Gastroesophageal sphincter (tissue), 4 donors: ENCODE results near the gene PSMA5. TPM values are rescaled to one million over a fixed set of nuclear protein-coding genes. Genes with fewer than 3 reads are reported as not detected.
"Not testable (repeated sequence)": the region's sequence is repeated elsewhere in the genome, so short reads cannot be mapped to it uniquely, and the experiment has no call there.

Source experiments
- ATAC-seq: fragments of 150-250 bp; one replicate; pipeline ENCODE4 v1.9.1; 2016; ENCODE audit warnings: mild to moderate bottlenecking, moderate library complexity
- H3K27ac ChIP-seq, 4 donors: fragments of 200-600 bp; sonication (generic) in 3 of 4; 1 replicate in 3 of 4; 2 replicates in 1 of 4; pipeline ENCODE4 v1.5.1; 2016 to 2019
- H3K27me3 ChIP-seq: fragments of 200-600 bp; sonication (generic); one replicate; pipeline ENCODE4 v1.5.1; 2019
- H3K36me3 ChIP-seq, 2 donors: fragments of 200-600 bp; sonication (generic); one replicate each; pipeline ENCODE4 v1.5.1; 2019; ENCODE audit warnings: control low read depth in 1 of 2
- H3K4me1 ChIP-seq, 3 donors: fragments of 200-600 bp; sonication (generic); 1 replicate in 2 of 3; 2 replicates in 1 of 3; pipeline ENCODE4 v1.5.1; 2016 to 2019; ENCODE audit warnings: control low read depth in 2 of 3
- H3K4me3 ChIP-seq, 2 donors: fragments of 200-600 bp; sonication (generic); one replicate each; pipeline ENCODE4 v1.5.1; 2019; ENCODE audit warnings: mild to moderate bottlenecking in 1 of 2, moderate library complexity in 1 of 2
- H3K9me3 ChIP-seq, 3 donors: fragments of 200-600 bp; sonication (generic); one replicate each; pipeline ENCODE4 v1.5.1; 2017 to 2019; ENCODE audit warnings: control low read depth in 2 of 3
- EP300 ChIP-seq: sonication (generic); formaldehyde crosslinking; IDR thresholded peaks from one replicate; pipeline ENCODE4 v1.6.1; 2017; ENCODE audit warnings: antibody characterized with exemption, mild to moderate bottlenecking
- POLR2A ChIP-seq, 2 donors: fragments of 450-650 bp; IDR thresholded peaks; one replicate each; pipeline ENCODE4 v1.6.1; 2017; ENCODE audit warnings: antibody characterized with exemption in 2 of 2, mild to moderate bottlenecking in 2 of 2, moderate library complexity in 1 of 2
- POLR2AphosphoS5 ChIP-seq: sonication (generic); formaldehyde crosslinking; IDR thresholded peaks from one replicate; pipeline ENCODE4 v1.6.1; 2017; ENCODE audit warnings: antibody characterized with exemption
- WGBS, 2 donors: methylation state at CpG; one replicate each; pipeline ENCODE4 v1.1.5; 2018; ENCODE audit warnings: low coverage in 1 of 2; 5-methylcytosine and 5-hydroxymethylcytosine counted together
- total RNA-seq, 4 donors: library from RNA; depleted of rRNA; stranded (reverse); fragments of >200 nt; gene quantifications; one replicate each; pipeline ENCODE4 v1.1.0, GENCODE V29; 2016
- TF ChIP-seq, protein P1 (sequence below), 4 experiments: fragments of 200-600 bp in 2 of 4; fragments of 450-650 bp in 2 of 4; sonication (generic) in 1 of 4; IDR thresholded peaks; one replicate each; pipeline ENCODE4 v1.5.1; 2017 to 2019; ENCODE audit warnings: antibody characterized with exemption in 4 of 4, mild to moderate bottlenecking in 2 of 4, moderate library complexity in 2 of 4

The PSMA5 gene
- 10 to 100 TPM; 28.2 to 61.5 (median 30.4) TPM for total RNA-seq

DNA sequence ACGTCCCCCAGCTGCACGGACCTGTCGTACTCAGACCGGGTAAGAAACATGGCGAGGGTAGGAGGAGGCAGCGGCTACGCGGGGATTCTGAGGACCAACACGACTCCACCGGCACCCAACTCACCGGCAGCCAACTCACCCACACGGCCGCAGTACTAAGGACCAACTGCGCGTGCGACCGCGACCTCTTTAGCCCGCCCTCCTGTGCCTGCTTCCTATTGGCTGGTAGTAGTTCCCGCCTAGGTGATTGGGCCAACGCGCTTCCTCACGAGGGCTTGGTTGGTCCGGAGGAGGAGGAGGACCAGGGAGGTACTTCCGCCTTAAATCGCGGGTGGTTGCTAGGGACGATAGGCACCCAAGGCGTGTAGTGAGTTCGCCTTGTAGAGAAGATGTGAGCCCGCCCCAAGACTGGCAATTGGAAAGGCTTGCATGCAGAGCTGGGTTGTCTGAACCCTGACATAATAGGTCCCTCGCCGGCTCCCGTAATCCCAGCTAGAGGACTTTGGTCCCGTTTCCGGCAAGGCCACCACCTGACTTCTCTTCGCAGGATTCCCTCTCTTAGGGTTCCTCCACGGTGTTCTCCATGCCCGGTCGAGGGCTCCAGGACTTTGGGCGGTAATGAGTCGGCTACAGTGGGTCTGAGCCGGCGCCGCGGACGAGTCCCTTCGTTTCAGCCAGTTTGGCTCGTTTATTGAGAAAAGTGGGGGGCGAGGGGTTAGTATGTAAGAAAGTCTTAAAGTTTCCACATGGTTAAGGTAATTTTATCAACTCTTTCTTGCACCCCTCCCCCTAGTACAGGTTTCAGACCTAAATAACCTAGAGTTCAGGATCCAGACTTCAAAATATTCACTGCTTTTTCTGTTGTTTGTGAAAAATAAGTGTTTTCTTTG lies at the start of gene PSMA5:
PSMA5 (minus strand) TSS at position 168 of the 890 bp plus-strand sequence; CDS start at position 50, 118 bp downstream.
- peaks cover 5 to 48% (median 12%) of the 10 kb centered on the region in 3 donors for H3K4me1 ChIP-seq
- peaks cover 0 to 4% of the 10 kb centered on the region in 2 donors for H3K36me3 ChIP-seq
- TF ChIP-seq POLR2AphosphoS5 (peak; percentile 64), POLR2A (IDR thresholded peaks at IDR 0.05) (peak; percentile 50 to 70), EP300 (no peak)
- TF ChIP-seq, protein P1, sequence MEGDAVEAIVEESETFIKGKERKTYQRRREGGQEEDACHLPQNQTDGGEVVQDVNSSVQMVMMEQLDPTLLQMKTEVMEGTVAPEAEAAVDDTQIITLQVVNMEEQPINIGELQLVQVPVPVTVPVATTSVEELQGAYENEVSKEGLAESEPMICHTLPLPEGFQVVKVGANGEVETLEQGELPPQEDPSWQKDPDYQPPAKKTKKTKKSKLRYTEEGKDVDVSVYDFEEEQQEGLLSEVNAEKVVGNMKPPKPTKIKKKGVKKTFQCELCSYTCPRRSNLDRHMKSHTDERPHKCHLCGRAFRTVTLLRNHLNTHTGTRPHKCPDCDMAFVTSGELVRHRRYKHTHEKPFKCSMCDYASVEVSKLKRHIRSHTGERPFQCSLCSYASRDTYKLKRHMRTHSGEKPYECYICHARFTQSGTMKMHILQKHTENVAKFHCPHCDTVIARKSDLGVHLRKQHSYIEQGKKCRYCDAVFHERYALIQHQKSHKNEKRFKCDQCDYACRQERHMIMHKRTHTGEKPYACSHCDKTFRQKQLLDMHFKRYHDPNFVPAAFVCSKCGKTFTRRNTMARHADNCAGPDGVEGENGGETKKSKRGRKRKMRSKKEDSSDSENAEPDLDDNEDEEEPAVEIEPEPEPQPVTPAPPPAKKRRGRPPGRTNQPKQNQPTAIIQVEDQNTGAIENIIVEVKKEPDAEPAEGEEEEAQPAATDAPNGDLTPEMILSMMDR (IDR thresholded peaks at IDR 0.05), result no peak
- H3K9me3 ChIP-seq, result no peaks in the 10 kb centered on the region
- ATAC-seq, result peak; percentile 99
- peak within 1 kb of the TSS; percentile 86 to 90 (median 88) for H3K27ac ChIP-seq
- no CpG with 5 or more reads among the region's 50 CpGs for WGBS, 2 donors
- no peaks in the 10 kb centered on the region for H3K27me3 ChIP-seq
- H3K4me3 ChIP-seq, result peak within 1 kb of the TSS; percentile 73 to 90

DNA sequence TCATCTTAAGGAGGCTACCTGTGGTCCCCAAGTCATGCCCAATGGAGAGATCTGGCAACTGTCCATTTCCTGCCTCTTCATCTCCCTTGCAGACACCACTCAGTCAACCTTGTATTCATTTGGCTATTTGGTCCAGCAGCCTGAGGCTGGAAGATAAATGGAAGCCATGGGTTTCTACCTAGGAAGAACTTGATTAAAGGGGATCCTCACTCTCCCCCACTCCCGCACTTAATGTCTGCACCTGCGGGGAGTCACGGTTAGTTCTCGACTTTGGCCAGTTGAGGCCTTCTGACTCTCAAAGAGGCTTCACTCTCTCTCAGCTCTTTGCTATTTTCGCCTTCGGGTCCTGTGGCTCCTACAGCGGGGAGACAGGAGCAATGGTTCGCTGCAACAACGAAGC lies 49.0 kb upstream of the PSMA5 start:
- TF ChIP-seq POLR2A (IDR thresholded peaks at IDR 0.05) (no peak), EP300 (no peak), POLR2AphosphoS5 (no peak)
- TF ChIP-seq, protein P1 (IDR thresholded peaks at IDR 0.05), result no peak
- H3K4me3 ChIP-seq, result no peak overlapping the region
- no peaks in the 10 kb centered on the region for H3K27me3 ChIP-seq
- no peak overlapping the region for H3K27ac ChIP-seq
- H3K36me3 ChIP-seq, result peaks cover 0 to 41% of the 10 kb centered on the region in 2 donors
- no peaks in the 10 kb centered on the region for H3K9me3 ChIP-seq
- 0 to 83% methylated on average over 1 to 9 of the region's 9 CpGs for WGBS, 2 donors
- H3K4me1 ChIP-seq, result no peaks in the 10 kb centered on the region
- no peak for ATAC-seq

DNA sequence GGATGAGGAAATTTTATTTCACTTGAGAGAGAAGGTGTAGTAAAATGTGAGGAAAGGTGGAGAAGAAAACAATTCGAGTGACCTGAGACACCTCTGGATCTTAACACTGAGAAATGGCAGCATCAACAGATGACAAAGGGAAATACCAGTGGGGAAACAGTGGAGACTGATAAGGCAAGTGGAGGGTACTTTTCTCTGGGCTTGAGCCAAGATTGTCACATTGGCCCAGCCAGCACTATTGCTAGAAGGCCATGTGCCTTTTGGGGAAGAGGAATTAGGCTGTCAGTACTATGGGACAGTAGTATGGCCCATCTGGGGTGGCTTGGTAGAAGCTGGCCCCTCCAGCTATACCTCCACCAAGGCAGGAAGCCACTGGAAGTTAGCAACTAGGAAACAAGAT lies 48.4 kb upstream of the PSMA5 start:
- Histone ChIP-seq H3K4me1 (no peaks in the 10 kb centered on the region), H3K36me3 (peaks cover 0 to 35% of the 10 kb centered on the region in 2 donors), H3K9me3 (no peaks in the 10 kb centered on the region), H3K27me3 (no peaks in the 10 kb centered on the region), H3K27ac (no peak overlapping the region), H3K4me3 (no peak overlapping the region)
- ATAC-seq, result no peak
- TF ChIP-seq POLR2A (IDR thresholded peaks at IDR 0.05) (no peak), EP300 (no peak), POLR2AphosphoS5 (no peak)
- TF ChIP-seq, protein P1 (IDR thresholded peaks at IDR 0.05), result no peak
- 50% methylated on average over 1 of the region's 1 CpG; no CpG with 5 or more reads in 1 of the 2 donors for WGBS, 2 donors

DNA sequence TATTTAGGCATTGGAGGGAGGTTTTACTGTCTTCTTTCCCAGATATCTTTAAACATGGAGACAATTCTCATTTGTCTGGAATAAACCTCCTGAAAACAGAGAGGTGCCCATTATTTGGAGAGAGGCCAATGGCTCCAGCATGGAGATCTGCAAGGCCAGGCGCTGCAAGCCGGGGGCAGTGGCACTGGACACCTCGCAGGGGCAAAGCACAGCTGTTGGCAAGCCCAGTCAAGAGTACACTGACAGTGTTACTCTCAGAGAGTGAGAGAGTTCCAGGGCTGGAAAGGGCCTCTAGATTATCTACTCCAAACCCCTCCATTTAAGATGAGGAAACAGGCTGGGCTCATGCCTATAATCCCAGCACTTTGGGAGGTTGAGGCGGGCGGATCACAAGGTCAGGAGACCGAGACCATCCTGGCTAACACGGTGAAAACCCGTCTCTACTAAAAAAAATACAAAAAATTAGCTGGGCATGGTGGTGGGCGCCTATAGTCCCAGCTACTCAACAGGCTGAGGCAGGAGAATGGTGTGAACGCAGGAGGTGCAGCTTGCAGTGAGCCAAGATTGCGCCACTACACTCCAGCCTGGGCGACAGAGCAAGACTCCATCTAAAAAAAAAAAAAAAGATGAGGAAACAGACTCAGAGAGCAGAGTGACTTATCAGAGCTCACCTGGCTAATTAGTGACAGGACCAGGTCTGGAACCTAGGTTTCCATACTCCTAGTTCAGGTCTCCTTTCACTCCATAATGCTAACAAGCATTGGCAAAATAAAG lies 47.2 kb upstream of the PSMA5 start:
- not testable (repeated sequence) for H3K4me3 ChIP-seq, H3K4me1 ChIP-seq, H3K27ac ChIP-seq, H3K27me3 ChIP-seq, ATAC-seq, H3K9me3 ChIP-seq
- peaks cover 0 to 23% of the 10 kb centered on the region in 2 donors for H3K36me3 ChIP-seq
- WGBS, 2 donors, result 90 to 92% methylated on average over 6 to 9 of the region's 12 CpGs

DNA sequence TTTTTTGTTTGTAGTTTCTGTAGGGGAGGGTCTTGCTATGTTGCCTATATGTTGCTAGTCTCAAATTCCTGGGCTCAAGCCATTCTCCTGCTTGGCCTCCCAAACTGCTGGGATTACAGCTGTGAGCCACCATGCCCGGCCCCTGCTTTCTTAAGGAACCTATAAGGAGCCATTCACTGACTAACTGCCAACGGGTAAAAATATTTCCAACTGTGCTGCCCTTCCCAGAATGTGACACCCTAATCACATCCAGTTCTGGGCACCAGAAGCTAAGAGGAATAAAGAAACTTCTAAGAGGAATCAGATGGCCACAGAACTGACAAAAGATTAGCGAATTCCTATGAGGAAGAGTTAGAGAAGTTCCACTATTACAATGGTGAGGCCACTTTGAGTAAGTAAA lies 46.5 kb upstream of the PSMA5 start:
- Histone ChIP-seq H3K27me3 (no peaks in the 10 kb centered on the region), H3K27ac (no peak overlapping the region), H3K4me3 (no peak overlapping the region), H3K9me3 (no peaks in the 10 kb centered on the region), H3K4me1 (peaks cover 0 to 7% (median 0%) of the 10 kb centered on the region in 3 donors), H3K36me3 (peaks cover 0 to 16% of the 10 kb centered on the region in 2 donors)
- TF ChIP-seq POLR2A (IDR thresholded peaks at IDR 0.05) (no peak), POLR2AphosphoS5 (no peak), EP300 (no peak)
- TF ChIP-seq, protein P1 (IDR thresholded peaks at IDR 0.05), result no peak
- no peak for ATAC-seq
- WGBS, 2 donors, result 30% methylated on average over 2 of the region's 3 CpGs; no CpG with 5 or more reads in 1 of the 2 donors
